H1 (cell line): ENCODE data around the gene MMEL1. TPM values are rescaled to one million over a fixed set of nuclear protein-coding genes. Genes with fewer than 3 reads are reported as not detected.

Experiments used
- CTCF ChIA-PET: fragments of 300-600 bp; sonication (Branson Sonifier 250); formaldehyde crosslinking; loops from one replicate; lab custom pipeline; 2021; ENCODE audit not compliant: partially characterized antibody; lab: Charles Lee
- POLR2A ChIA-PET: fragments of 300-600 bp; sonication (Branson Sonifier 250); formaldehyde crosslinking; loops from one replicate; lab custom pipeline; 2021; ENCODE audit warnings: inconsistent platforms; ENCODE audit not compliant: partially characterized antibody; lab: Charles Lee
- DNase-seq, 2 experiments: peaks; one replicate each; pipeline versions ENCODE4 v3.0.0 to v3.0.0-alpha.2; 2010 to 2022; ENCODE audit warnings: low spot score in 2 of 2, low read depth in 1 of 2, mixed read lengths in 1 of 2
- FAIRE-seq: peaks from 2 replicates; lab custom pipeline; 2011; peaks lifted over from hg19 to GRCh38; lab: Jason Lieb, UNC
- H2AFZ ChIP-seq: 2 replicates; pipeline ENCODE4 v1.8.1; 2012; ENCODE audit warnings: low read length, inconsistent platforms
- H2AK5ac ChIP-seq: 2 replicates; pipeline ENCODE4 v1.6.1; 2013; ENCODE audit warnings: low read depth, low read length
- H2BK120ac ChIP-seq: replicated peaks from 2 replicates; pipeline ENCODE3; 2013; ENCODE audit warnings: low read depth, low read length, inconsistent platforms
- H2BK12ac ChIP-seq: 2 replicates; pipeline ENCODE4 v1.6.1; 2013; ENCODE audit warnings: low read depth, low read length
- H2BK15ac ChIP-seq: 2 replicates; pipeline ENCODE4 v1.6.1; 2013; ENCODE audit warnings: low read length
- H2BK20ac ChIP-seq: 2 replicates; pipeline ENCODE4 v1.6.1; 2013; ENCODE audit warnings: low read length
- H2BK5ac ChIP-seq: 2 replicates; pipeline ENCODE4 v1.6.1; 2013; ENCODE audit warnings: low read depth, low read length
- H3K14ac ChIP-seq: 2 replicates; pipeline ENCODE4 v1.6.1; 2013; ENCODE audit warnings: inconsistent platforms; ENCODE audit not compliant: insufficient read length
- H3K18ac ChIP-seq: 2 replicates; pipeline ENCODE4 v1.6.1; 2013; ENCODE audit warnings: low read length; ENCODE audit errors: extremely low read depth
- H3K23ac ChIP-seq: 2 replicates; pipeline ENCODE4 v1.6.1; 2013; ENCODE audit warnings: inconsistent platforms; ENCODE audit not compliant: insufficient read length
- H3K23me2 ChIP-seq: 2 replicates; pipeline ENCODE4 v1.6.1; 2013; ENCODE audit warnings: low read depth, low read length
- H3K27ac ChIP-seq: 2 replicates; pipeline ENCODE4 v1.6.1; 2011; ENCODE audit warnings: low read depth, low read length, inconsistent platforms
- H3K27me3 ChIP-seq, 4 experiments: replicated peaks in 1 of 4; 1 replicate in 1 of 4; 2 replicates in 3 of 4; pipeline versions ENCODE4 v1.6.1 to v1.8.1; 2011 to 2013; ENCODE audit warnings: low read length in 3 of 4, mild to moderate bottlenecking in 3 of 4, inconsistent platforms in 2 of 4, mixed read lengths in 2 of 4, moderate library complexity in 1 of 4; ENCODE audit not compliant: control insufficient read depth in 3 of 4, insufficient read depth in 3 of 4; ENCODE audit errors: extremely low read depth in 1 of 4
- H3K36me3 ChIP-seq, 4 experiments: 2 replicates each; pipeline versions ENCODE4 v1.6.1 to v1.8.1; 2011 to 2013; ENCODE audit warnings: mild to moderate bottlenecking in 4 of 4, low read length in 3 of 4, moderate library complexity in 2 of 4, control low read depth in 1 of 4, inconsistent platforms in 1 of 4; ENCODE audit not compliant: insufficient read depth in 4 of 4, control insufficient read depth in 2 of 4
- H3K4ac ChIP-seq: replicated peaks from 2 replicates; pipeline ENCODE3; 2013; ENCODE audit warnings: low read length, low read depth, mixed read lengths, inconsistent platforms; ENCODE audit not compliant: insufficient read length
- H3K4me1 ChIP-seq, 4 experiments: replicated peaks in 1 of 4; 1 replicate in 1 of 4; 2 replicates in 3 of 4; pipeline versions ENCODE4 v1.6.1 to v1.8.1; 2011 to 2013; ENCODE audit warnings: low read length in 3 of 4, inconsistent platforms in 2 of 4, mixed read lengths in 1 of 4; ENCODE audit not compliant: insufficient read depth in 4 of 4, control insufficient read depth in 3 of 4
- H3K4me2 ChIP-seq, 2 experiments: 2 replicates each; pipeline versions ENCODE4 v1.6.1 to v1.8.1; 2011 to 2013; ENCODE audit warnings: low read depth in 2 of 2, low read length in 2 of 2, control low read depth in 1 of 2, inconsistent platforms in 1 of 2, mild to moderate bottlenecking in 1 of 2; ENCODE audit not compliant: insufficient read depth in 1 of 2
- H3K4me3 ChIP-seq, 4 experiments: fragments of 200-600, 300-600 bp in 1 of 4; sonication (generic), shearing (Covaris generic), sonication (Bioruptor Twin) in 1 of 4; 2 replicates each; pipeline versions ENCODE4 v1.5.1 to v1.8.1; 2011 to 2016; ENCODE audit warnings: low read length in 4 of 4, low read depth in 3 of 4, control low read depth in 2 of 4, inconsistent platforms in 2 of 4, mild to moderate bottlenecking in 2 of 4, mixed read lengths in 1 of 4, moderate library complexity in 1 of 4; ENCODE audit not compliant: insufficient read depth in 2 of 4; ENCODE audit errors: extremely low read depth in 1 of 4
- H3K56ac ChIP-seq: replicated peaks from 2 replicates; pipeline ENCODE3; 2013; ENCODE audit warnings: low read depth, mild to moderate bottlenecking, mixed read lengths, low read length, inconsistent platforms; ENCODE audit not compliant: insufficient read length
- H3K79me1 ChIP-seq: 2 replicates; pipeline ENCODE4 v1.6.1; 2013; ENCODE audit warnings: low read depth, low read length, control low read depth
- H3K79me2 ChIP-seq, 2 experiments: 2 replicates each; pipeline versions ENCODE4 v1.6.1 to v1.8.1; 2012 to 2013; ENCODE audit warnings: low read length in 2 of 2, mild to moderate bottlenecking in 2 of 2, inconsistent platforms in 1 of 2; ENCODE audit not compliant: insufficient read depth in 2 of 2, control insufficient read depth in 1 of 2
- H3K9ac ChIP-seq, 4 experiments: replicated peaks in 1 of 4; 1 replicate in 1 of 4; 2 replicates in 3 of 4; pipeline versions ENCODE4 v1.6.1 to v1.8.1; 2011 to 2013; ENCODE audit warnings: low read depth in 3 of 4, low read length in 3 of 4, control low read depth in 2 of 4, mild to moderate bottlenecking in 2 of 4, moderate library complexity in 2 of 4, inconsistent platforms in 1 of 4; ENCODE audit errors: extremely low read depth in 1 of 4
- H3K9me3 ChIP-seq, 2 experiments: 2 replicates each; pipeline versions ENCODE4 v1.6.1 to v1.8.1; 2012 to 2013; ENCODE audit warnings: mild to moderate bottlenecking in 2 of 2, moderate library complexity in 2 of 2, control low read depth in 1 of 2, inconsistent platforms in 1 of 2, low read depth in 1 of 2, low read length in 1 of 2, mixed read lengths in 1 of 2; ENCODE audit not compliant: insufficient read depth in 2 of 2
- H4K20me1 ChIP-seq, 2 experiments: replicated peaks in 1 of 2; 2 replicates each; pipeline versions ENCODE3 to v1.8.1; 2011 to 2013; ENCODE audit warnings: inconsistent platforms in 2 of 2, low read length in 2 of 2, mild to moderate bottlenecking in 1 of 2; ENCODE audit not compliant: insufficient read depth in 2 of 2, control insufficient read depth in 1 of 2
- H4K5ac ChIP-seq: 2 replicates; pipeline ENCODE4 v1.6.1; 2013; ENCODE audit warnings: low read length, low read depth, mixed read lengths, inconsistent platforms; ENCODE audit not compliant: insufficient read length
- H4K8ac ChIP-seq: 2 replicates; pipeline ENCODE4 v1.8.0; 2013; ENCODE audit warnings: mild to moderate bottlenecking, moderate library complexity, low read length, inconsistent platforms; ENCODE audit not compliant: insufficient read depth; ENCODE audit errors: extremely low read depth
- H4K91ac ChIP-seq: replicated peaks from 2 replicates; pipeline ENCODE3; 2013; ENCODE audit warnings: low read length, mixed read lengths, inconsistent platforms; ENCODE audit not compliant: insufficient read length
- GABPA ChIP-seq: IDR thresholded peaks from 2 replicates; pipeline ENCODE4 v1.6.1; 2011; ENCODE audit warnings: mild to moderate bottlenecking, low read length, moderate library complexity, borderline replicate concordance; ENCODE audit not compliant: insufficient read depth
- WGBS, 2 experiments: shearing (Covaris generic) in 1 of 2; methylation state at CpG; one replicate each; pipeline versions ENCODE4 v1.1.6 to v1.1.7; 2013 to 2015; ENCODE audit warnings: low lambda C conversion rate in 2 of 2, mixed read lengths in 2 of 2, inconsistent platforms in 1 of 2, low coverage in 1 of 2, missing lambda C conversion rate in 1 of 2; ENCODE audit not compliant: insufficient replicate concordance in 2 of 2, insufficient coverage in 1 of 2, insufficient read length in 1 of 2; ENCODE audit errors: extremely low coverage in 1 of 2, missing lambda C conversion rate in 1 of 2; 5-methylcytosine and 5-hydroxymethylcytosine counted together
- polyA plus RNA-seq, 7 experiments: library from polyadenylated mRNA; depleted of rRNA in 3 of 7; stranded (reverse) in 5 of 7; unstranded in 2 of 7; fragments of >200 nt in 5 of 7; fragments of 200-250 nt in 2 of 7; gene quantifications; 1 replicate in 5 of 7; 2 replicates in 1 of 7; 4 replicates in 1 of 7; pipeline versions ENCODE4 v1.2.1 to v1.2.3, GENCODE V29; 2011 to 2013; ENCODE audit warnings: missing spikeins in 2 of 7, mixed read lengths in 2 of 7
- total RNA-seq: library from RNA; stranded (reverse); fragmentation: NEBNext Ultra II Directional; extraction: Animal tissue kit (Norgen Biotek cat#: 25700); gene quantifications from 2 replicates; pipeline ENCODE4 v1.2.1, GENCODE V29; 2021
- TF ChIP-seq, protein P1 (sequence below): IDR thresholded peaks from 2 replicates; pipeline ENCODE4 v1.6.1; 2012; ENCODE audit warnings: inconsistent platforms

The MMEL1 gene
- total and polyA plus RNA-seq, 2 of the 8 experiments (the other 6 are each of a cell fraction or from before 2014, with no cell fraction given) = 0.91 to 1.7 TPM

DNA sequence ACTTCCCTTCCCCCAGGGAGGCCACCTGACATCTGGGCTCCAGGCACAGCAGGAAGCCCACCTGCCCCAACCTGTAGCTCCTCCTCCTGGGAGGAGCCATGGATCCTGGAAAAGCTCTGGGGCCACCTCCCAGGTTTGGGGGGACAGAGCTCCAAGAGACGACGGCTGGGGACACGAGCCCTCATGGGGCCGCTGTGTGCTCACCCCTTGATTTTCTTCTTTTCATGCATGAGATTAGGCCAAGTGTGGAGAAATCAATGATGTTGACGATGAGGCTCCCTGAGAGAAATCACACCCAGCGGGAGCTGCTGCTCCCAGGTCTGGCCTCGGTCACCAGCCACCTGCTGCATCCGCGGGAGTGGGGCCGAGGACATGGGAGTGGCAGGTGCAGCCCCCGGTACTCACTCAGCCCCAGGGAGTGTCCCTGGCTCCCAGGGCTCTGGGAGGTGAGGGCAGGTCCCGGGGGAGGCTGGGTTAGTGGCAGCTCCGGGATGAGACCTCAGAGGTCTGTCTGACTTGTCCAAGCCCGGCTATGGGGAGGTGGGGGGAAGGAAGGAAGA, 67.9 kb downstream of the MMEL1 start:
- no peak overlapping the region for H3K18ac ChIP-seq
- FAIRE-seq (no peak), DNase-seq (no peak)
- no peak overlapping the region for H2BK12ac ChIP-seq
- H2BK120ac ChIP-seq = no peak overlapping the region
- no peaks in the 10 kb centered on the region for H3K27me3 ChIP-seq
- no peaks in the 10 kb centered on the region for H3K23me2 ChIP-seq
- H2AK5ac ChIP-seq = no peak overlapping the region
- H3K4ac ChIP-seq = no peak overlapping the region
- no peak overlapping the region for H3K9ac ChIP-seq
- no peak overlapping the region for H4K91ac ChIP-seq
- no peak overlapping the region for H3K14ac ChIP-seq
- 95% methylated on average over 4 of the region's 14 CpGs; no CpG with 5 or more reads in 1 of the 2 experiments for WGBS, 2 experiments
- no peaks in the 10 kb centered on the region for H3K79me2 ChIP-seq
- H3K4me3 ChIP-seq = no peak overlapping the region
- no peak overlapping the region for H3K56ac ChIP-seq
- H3K4me1 ChIP-seq = peaks cover 0 to 5% (median 0%) of the 10 kb centered on the region in 4 experiments; a peak in 1 of 7 replicates
- CTCF ChIA-PET = interaction anchor here (0.6 to 1.2 kb wide), 4 partner anchors 16 to 986 kb away, joined by 3 to 4 read pairs (median 3); no protein-coding TSS in a partner anchor
- no peak overlapping the region for H3K27ac ChIP-seq
- no peak overlapping the region for H4K5ac ChIP-seq
- H2BK5ac ChIP-seq = no peak overlapping the region
- no peak overlapping the region for H2BK20ac ChIP-seq
- no peaks in the 10 kb centered on the region for H4K20me1 ChIP-seq
- no peak overlapping the region for H2AFZ ChIP-seq
- no peak overlapping the region for H3K4me2 ChIP-seq
- no peaks in the 10 kb centered on the region for H3K36me3 ChIP-seq
- peak overlapping the region; percentile 35; the same call in 1 of the 2 replicates for H4K8ac ChIP-seq
- no peak overlapping the region for H2BK15ac ChIP-seq
- POLR2A ChIA-PET = interaction anchor here (0.7 to 1.2 kb wide), 2 partner anchors 9 to 20 kb away, joined by 3 to 4 read pairs; partner anchors contain the start of gene TNFRSF14
- H3K23ac ChIP-seq = no peak overlapping the region
- H3K79me1 ChIP-seq = no peaks in the 10 kb centered on the region
- no peaks in the 10 kb centered on the region for H3K9me3 ChIP-seq
- TF ChIP-seq, protein P1, sequence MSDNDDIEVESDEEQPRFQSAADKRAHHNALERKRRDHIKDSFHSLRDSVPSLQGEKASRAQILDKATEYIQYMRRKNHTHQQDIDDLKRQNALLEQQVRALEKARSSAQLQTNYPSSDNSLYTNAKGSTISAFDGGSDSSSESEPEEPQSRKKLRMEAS = no peak
- TF ChIP-seq GABPA = no peak
